Endodermal cell (in vitro differentiated cells): ENCODE results near the gene AGXT2. TPM values are rescaled to one million over a fixed set of nuclear protein-coding genes. Genes with fewer than 3 reads are reported as not detected.

ENCODE experiments used
- DNase-seq: peaks from one replicate; pipeline ENCODE4 v3.0.0-alpha.2; 2017
- H3K27ac ChIP-seq: 2 replicates; pipeline ENCODE4 v1.5.1; 2013; ENCODE audit warnings: mild to moderate bottlenecking, low read depth, low read length, moderate library complexity
- H3K27me3 ChIP-seq: 2 replicates; pipeline ENCODE4 v1.6.1; 2013; ENCODE audit warnings: mild to moderate bottlenecking, low read length, moderate library complexity; ENCODE audit not compliant: insufficient read depth, control insufficient read depth, poor library complexity, severe bottlenecking
- H3K36me3 ChIP-seq: 2 replicates; pipeline ENCODE4 v1.7.0; 2013; ENCODE audit warnings: mild to moderate bottlenecking, low read length, moderate library complexity; ENCODE audit not compliant: control insufficient read depth, insufficient read depth
- H3K4me1 ChIP-seq: one replicate; pipeline ENCODE4 v1.7.0; 2013; ENCODE audit warnings: low read length; ENCODE audit not compliant: control insufficient read depth, insufficient read depth
- H3K4me3 ChIP-seq: 2 replicates; pipeline ENCODE4 v1.5.1; 2013; ENCODE audit warnings: mild to moderate bottlenecking, low read length, moderate library complexity
- H3K9ac ChIP-seq: 2 replicates; pipeline ENCODE4 v1.6.1; 2013; ENCODE audit warnings: mild to moderate bottlenecking, low read length, moderate library complexity; ENCODE audit not compliant: poor library complexity, severe bottlenecking; ENCODE audit errors: extremely low read depth
- H3K9me3 ChIP-seq: 2 replicates; pipeline ENCODE4 v1.6.1; 2013; ENCODE audit warnings: mild to moderate bottlenecking, low read length, moderate library complexity; ENCODE audit not compliant: control insufficient read depth
- H3K27ac Mint-ChIP-seq: 2 replicates; pipeline ENCODE4 v1.8.0; 2020; ENCODE audit warnings: mixed read lengths
- H3K27me3 Mint-ChIP-seq: 2 replicates; pipeline ENCODE4 v1.8.0; 2021; ENCODE audit warnings: mild to moderate bottlenecking, mixed read lengths; ENCODE audit not compliant: insufficient read depth
- H3K36me3 Mint-ChIP-seq: 2 replicates; pipeline ENCODE4 v1.8.0; 2020; ENCODE audit warnings: low read depth, mixed read lengths
- H3K4me1 Mint-ChIP-seq: 2 replicates; pipeline ENCODE4 v1.8.0; 2020; ENCODE audit warnings: mixed read lengths
- H3K4me3 Mint-ChIP-seq: 2 replicates; pipeline ENCODE4 v1.8.0; 2020; ENCODE audit warnings: mild to moderate bottlenecking, moderate library complexity, mixed read lengths
- H3K9me3 Mint-ChIP-seq: 2 replicates; pipeline ENCODE4 v1.8.0; 2020; ENCODE audit warnings: mild to moderate bottlenecking, mixed read lengths
- CTCF ChIP-seq: fragments of 200-600 bp; sonication (generic); conservative IDR thresholded peaks from 2 replicates; pipeline ENCODE4 v1.5.0; 2021; ENCODE audit warnings: antibody characterized with exemption, mild to moderate bottlenecking
- WGBS, 2 experiments: methylation state at CpG; one replicate each; pipeline versions ENCODE4 v1.1.5 to v1.1.7; 2013; ENCODE audit warnings: missing lambda C conversion rate in 2 of 2, mixed read lengths in 1 of 2; ENCODE audit not compliant: insufficient coverage in 1 of 2, insufficient read length in 1 of 2; 5-methylcytosine and 5-hydroxymethylcytosine counted together
- total RNA-seq, 2 donors: library from RNA; stranded (reverse); fragmentation: NEBNext Ultra II Directional in 1 of 2; extraction: Animal tissue kit (Norgen Biotek cat#: 25700) in 1 of 2; gene quantifications; 2 replicates in 1 of 2; 3 replicates in 1 of 2; pipeline ENCODE4 v1.2.1, GENCODE V29; 2021

The AGXT2 gene
- total RNA-seq, 2 donors from 2014 or later = not detected

GRCh38 chr5:35024911-35025510 is 22.7 kb downstream of the AGXT2 start:
- Histone ChIP-seq H3K36me3 (no peaks in the 10 kb centered on the region), H3K4me1 (no peaks in the 10 kb centered on the region), H3K9ac (no peak overlapping the region), H3K4me3 (no peak overlapping the region), H3K27ac (no peak overlapping the region), H3K9me3 (no peaks in the 10 kb centered on the region), H3K27me3 (no peaks in the 10 kb centered on the region)
- Mint-ChIP-seq H3K4me3 (no peak overlapping the region), H3K4me1 (no peaks in the 10 kb centered on the region), H3K27ac (no peak overlapping the region), H3K27me3 (no peaks in the 10 kb centered on the region), H3K9me3 (no peaks in the 10 kb centered on the region), H3K36me3 (no peaks in the 10 kb centered on the region)
- no peak for TF ChIP-seq CTCF
- DNase-seq = no peak
- WGBS, 2 experiments = 81 to 92% methylated on average over 9 to 10 of the region's 10 CpGs

DNA sequence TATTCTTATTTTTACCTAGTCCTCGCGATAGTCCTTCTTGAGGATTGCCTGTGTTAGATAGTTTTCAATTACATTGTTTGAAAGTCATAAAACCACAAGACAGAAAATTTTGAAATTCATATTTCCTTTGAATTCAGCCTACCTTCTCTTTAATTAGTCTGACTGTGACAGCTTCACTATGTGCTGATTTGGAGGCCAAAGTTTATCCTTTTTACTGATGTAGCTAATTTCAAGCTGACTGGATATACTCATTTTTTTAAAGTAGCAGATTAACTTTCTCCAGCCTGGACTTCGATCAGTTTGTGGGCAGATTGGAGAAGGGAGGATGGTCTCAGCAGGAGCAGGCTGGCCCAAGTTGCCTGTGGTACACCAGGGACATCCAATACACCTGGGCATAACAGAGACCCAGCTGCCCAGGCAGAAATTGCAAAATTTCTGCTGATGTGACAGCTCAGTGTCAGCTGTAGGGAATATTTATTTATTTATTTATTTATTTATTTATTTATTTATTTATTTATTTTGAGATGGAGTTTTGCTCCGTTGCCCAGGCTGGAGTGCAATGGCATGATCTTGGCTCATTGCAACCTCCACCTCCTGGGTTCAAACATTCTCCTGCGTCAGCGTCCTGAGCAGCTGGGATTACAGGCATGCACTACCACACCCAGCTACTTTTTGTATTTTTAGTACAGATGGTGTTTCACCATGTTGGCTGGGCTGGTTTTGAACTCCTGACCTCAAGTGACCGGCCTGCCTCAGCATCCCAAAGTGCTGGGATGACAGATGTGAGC is 24.2 kb downstream of the AGXT2 start:
- no peaks in the 10 kb centered on the region for H3K4me1 Mint-ChIP-seq
- no peak overlapping the region for H3K27ac Mint-ChIP-seq
- no peak for DNase-seq
- H3K4me3 Mint-ChIP-seq = no peak overlapping the region
- no peaks in the 10 kb centered on the region for H3K4me1 ChIP-seq
- no peaks in the 10 kb centered on the region for H3K27me3 ChIP-seq
- no peaks in the 10 kb centered on the region for H3K9me3 Mint-ChIP-seq
- no peak overlapping the region for H3K27ac ChIP-seq
- H3K36me3 ChIP-seq = no peaks in the 10 kb centered on the region
- no peaks in the 10 kb centered on the region for H3K27me3 Mint-ChIP-seq
- TF ChIP-seq CTCF = no peak
- no peak overlapping the region for H3K4me3 ChIP-seq
- no peaks in the 10 kb centered on the region for H3K36me3 Mint-ChIP-seq
- H3K9ac ChIP-seq = no peak overlapping the region
- H3K9me3 ChIP-seq = no peaks in the 10 kb centered on the region
- WGBS, 2 experiments = 80 to 91% methylated on average over 2 to 7 of the region's 7 CpGs

GRCh38 chr5:35016174-35017051 is 31.3 kb downstream of the AGXT2 start:
- no peak overlapping the region for H3K4me3 ChIP-seq
- Mint-ChIP-seq H3K27me3 (no peaks in the 10 kb centered on the region), H3K27ac (no peak overlapping the region), H3K36me3 (no peaks in the 10 kb centered on the region), H3K4me3 (no peak overlapping the region), H3K9me3 (no peaks in the 10 kb centered on the region), H3K4me1 (no peaks in the 10 kb centered on the region)
- no peak for TF ChIP-seq CTCF
- H3K27me3 ChIP-seq = no peaks in the 10 kb centered on the region
- WGBS, 2 experiments = 85 to 91% methylated on average over 4 of the region's 4 CpGs
- H3K9me3 ChIP-seq = no peaks in the 10 kb centered on the region
- no peak overlapping the region for H3K27ac ChIP-seq
- H3K36me3 ChIP-seq = no peaks in the 10 kb centered on the region
- H3K9ac ChIP-seq = no peak overlapping the region
- peaks cover 5% of the 10 kb centered on the region for H3K4me1 ChIP-seq
- no peak for DNase-seq
